Testis (tissue), 5 donors: Measurements from ENCODE around the gene ADAM12. TPM values are rescaled to one million over a fixed set of nuclear protein-coding genes. Genes with fewer than 3 reads are reported as not detected.

Experiments used
- DNase-seq: peaks from one replicate; pipeline ENCODE4 v3.0.0-alpha.2; 2019
- H3K27ac ChIP-seq, 2 donors: fragments of 200-600 bp; sonication (generic); one replicate each; pipeline ENCODE4 v1.5.1; 2019
- H3K27me3 ChIP-seq: fragments of 200-600 bp; sonication (generic); one replicate; pipeline ENCODE4 v1.5.1; 2019
- H3K36me3 ChIP-seq: fragments of 200-600 bp; sonication (generic); one replicate; pipeline ENCODE4 v1.5.1; 2017; ENCODE audit warnings: low read depth; ENCODE audit errors: missing control alignments
- H3K4me1 ChIP-seq: fragments of 200-600 bp; sonication (generic); one replicate; pipeline ENCODE4 v1.5.1; 2019
- H3K4me3 ChIP-seq, 2 donors: fragments of 200-600 bp; sonication (generic); one replicate each; pipeline ENCODE4 v1.5.1; 2017 to 2019
- H3K9me3 ChIP-seq: fragments of 200-600 bp; sonication (generic); one replicate; pipeline ENCODE4 v1.5.1; 2017
- POLR2A ChIP-seq: fragments of 450-650 bp; IDR thresholded peaks from one replicate; pipeline ENCODE4 v1.6.1; 2017; ENCODE audit warnings: antibody characterized with exemption, mild to moderate bottlenecking, moderate library complexity
- WGBS, 2 donors: methylation state at CpG; one replicate each; pipeline ENCODE4 v1.1.5; 2018; 5-methylcytosine and 5-hydroxymethylcytosine counted together
- intact Hi-C: fragments of 100-400 bp; cut with DNase I; formaldehyde crosslinking; loops from one replicate; pipeline ENCODE4 v1.15.1; 2023; ENCODE audit warnings: low total_unique reads
- long read RNA-seq, 2 donors: transcript quantifications; one replicate each; lab custom pipeline, GENCODE V29; 2026
- polyA plus RNA-seq: library from polyadenylated mRNA; stranded (reverse); fragments of 350-450 nt; fragmentation: Illumina TruSeq; extraction: RNeasy Lipid Tissue Mini Kit (QIAGEN cat#74804); gene quantifications from one replicate; pipeline ENCODE4 v1.2.3, GENCODE V29; 2014; ENCODE audit warnings: low read depth, low replicate concordance; ENCODE audit not compliant: insufficient read depth
- total RNA-seq, 2 donors: library from RNA; depleted of rRNA; stranded (reverse); fragments of >200 nt; gene quantifications; one replicate each; pipeline ENCODE4 v1.2.3, GENCODE V29; 2016
- TF ChIP-seq, protein P1 (sequence below), 3 experiments: fragments of 450-650 bp in 2 of 3; fragments of 200-600 bp in 1 of 3; sonication (generic) in 1 of 3; IDR thresholded peaks; one replicate each; pipeline ENCODE4 v1.5.1; 2016 to 2019; ENCODE audit warnings: antibody characterized with exemption in 3 of 3, mild to moderate bottlenecking in 2 of 3, moderate library complexity in 1 of 3

ADAM12 gene, protein sequence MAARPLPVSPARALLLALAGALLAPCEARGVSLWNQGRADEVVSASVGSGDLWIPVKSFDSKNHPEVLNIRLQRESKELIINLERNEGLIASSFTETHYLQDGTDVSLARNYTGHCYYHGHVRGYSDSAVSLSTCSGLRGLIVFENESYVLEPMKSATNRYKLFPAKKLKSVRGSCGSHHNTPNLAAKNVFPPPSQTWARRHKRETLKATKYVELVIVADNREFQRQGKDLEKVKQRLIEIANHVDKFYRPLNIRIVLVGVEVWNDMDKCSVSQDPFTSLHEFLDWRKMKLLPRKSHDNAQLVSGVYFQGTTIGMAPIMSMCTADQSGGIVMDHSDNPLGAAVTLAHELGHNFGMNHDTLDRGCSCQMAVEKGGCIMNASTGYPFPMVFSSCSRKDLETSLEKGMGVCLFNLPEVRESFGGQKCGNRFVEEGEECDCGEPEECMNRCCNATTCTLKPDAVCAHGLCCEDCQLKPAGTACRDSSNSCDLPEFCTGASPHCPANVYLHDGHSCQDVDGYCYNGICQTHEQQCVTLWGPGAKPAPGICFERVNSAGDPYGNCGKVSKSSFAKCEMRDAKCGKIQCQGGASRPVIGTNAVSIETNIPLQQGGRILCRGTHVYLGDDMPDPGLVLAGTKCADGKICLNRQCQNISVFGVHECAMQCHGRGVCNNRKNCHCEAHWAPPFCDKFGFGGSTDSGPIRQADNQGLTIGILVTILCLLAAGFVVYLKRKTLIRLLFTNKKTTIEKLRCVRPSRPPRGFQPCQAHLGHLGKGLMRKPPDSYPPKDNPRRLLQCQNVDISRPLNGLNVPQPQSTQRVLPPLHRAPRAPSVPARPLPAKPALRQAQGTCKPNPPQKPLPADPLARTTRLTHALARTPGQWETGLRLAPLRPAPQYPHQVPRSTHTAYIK
- total RNA-seq (1 to 10 TPM; 6.1 to 9.2 TPM), polyA plus RNA-seq (2.8 TPM)
- long read RNA-seq, donor 1, result 0 reads
- long read RNA-seq, donor 2, result 0 reads

DNA sequence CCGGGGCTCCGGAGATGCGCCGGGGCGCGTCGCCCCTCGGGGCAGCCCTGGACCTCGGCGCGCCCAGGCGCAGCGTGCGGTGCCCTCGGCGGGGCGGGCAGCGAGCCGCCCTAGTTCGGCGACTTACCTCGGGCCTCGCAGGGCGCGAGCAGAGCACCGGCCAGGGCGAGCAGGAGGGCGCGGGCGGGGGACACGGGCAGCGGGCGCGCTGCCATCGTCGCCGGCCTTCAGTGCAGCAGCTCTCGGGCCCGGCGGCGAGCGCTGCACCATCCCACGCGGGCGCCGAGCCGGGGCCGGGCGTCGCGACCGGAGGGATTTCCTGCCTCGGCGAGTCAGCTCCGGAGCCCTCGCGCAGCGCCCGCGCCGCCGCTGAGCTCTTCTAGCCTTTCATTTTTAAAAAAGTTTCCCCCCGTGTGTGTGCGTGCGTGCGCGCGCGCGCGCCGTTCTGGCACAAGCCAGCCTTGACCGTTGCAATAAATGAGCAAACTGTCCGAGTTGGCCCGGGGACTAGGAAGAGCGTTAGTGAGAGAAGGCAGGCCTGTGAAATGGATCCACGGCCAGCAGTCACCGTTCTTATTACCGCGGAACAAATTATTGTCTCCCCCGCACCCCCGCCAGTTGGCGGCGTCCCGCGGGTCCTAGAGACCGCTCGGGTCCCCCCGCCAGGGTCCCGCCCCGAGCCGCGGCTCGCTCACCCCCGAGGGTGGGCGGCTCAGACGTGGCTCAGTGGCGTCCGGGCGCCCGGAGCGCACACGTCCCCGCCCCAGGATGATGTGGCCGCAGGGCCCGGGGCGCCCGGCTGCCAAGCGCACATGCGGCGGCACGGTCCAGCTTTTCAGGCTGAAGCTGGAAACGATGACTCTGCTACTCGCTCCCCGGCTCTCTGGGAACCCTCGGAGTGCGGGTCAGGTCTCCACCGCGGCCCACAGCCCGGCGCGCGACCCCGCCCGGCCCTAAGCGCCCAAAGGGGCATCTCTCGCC is at the start of gene ADAM12:
Gene ADAM12, minus strand, starts transcription at position 547 of the 981 bp plus-strand sequence. Its CDS starts 332 bp downstream, at position 215.
- no peaks in the 10 kb centered on the region for H3K36me3 ChIP-seq
- H3K4me3 ChIP-seq, result peak within 1 kb of the TSS; percentile 58 to 67
- TF ChIP-seq, protein P1, sequence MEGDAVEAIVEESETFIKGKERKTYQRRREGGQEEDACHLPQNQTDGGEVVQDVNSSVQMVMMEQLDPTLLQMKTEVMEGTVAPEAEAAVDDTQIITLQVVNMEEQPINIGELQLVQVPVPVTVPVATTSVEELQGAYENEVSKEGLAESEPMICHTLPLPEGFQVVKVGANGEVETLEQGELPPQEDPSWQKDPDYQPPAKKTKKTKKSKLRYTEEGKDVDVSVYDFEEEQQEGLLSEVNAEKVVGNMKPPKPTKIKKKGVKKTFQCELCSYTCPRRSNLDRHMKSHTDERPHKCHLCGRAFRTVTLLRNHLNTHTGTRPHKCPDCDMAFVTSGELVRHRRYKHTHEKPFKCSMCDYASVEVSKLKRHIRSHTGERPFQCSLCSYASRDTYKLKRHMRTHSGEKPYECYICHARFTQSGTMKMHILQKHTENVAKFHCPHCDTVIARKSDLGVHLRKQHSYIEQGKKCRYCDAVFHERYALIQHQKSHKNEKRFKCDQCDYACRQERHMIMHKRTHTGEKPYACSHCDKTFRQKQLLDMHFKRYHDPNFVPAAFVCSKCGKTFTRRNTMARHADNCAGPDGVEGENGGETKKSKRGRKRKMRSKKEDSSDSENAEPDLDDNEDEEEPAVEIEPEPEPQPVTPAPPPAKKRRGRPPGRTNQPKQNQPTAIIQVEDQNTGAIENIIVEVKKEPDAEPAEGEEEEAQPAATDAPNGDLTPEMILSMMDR (IDR thresholded peaks at IDR 0.05), result no peak
- TF ChIP-seq POLR2A, result no peak
- peak; percentile 71 for DNase-seq
- intact Hi-C loops, result no loop called here
- H3K27me3 ChIP-seq, result no peaks in the 10 kb centered on the region
- 2 to 4% methylated on average over 11 to 115 of the region's 127 CpGs for whole genome bisulfite sequencing, 2 donors
- H3K27ac ChIP-seq, result peak within 1 kb of the TSS in 1 of 2 donors; percentile 41
- H3K4me1 ChIP-seq, result no peaks in the 10 kb centered on the region
- no peaks in the 10 kb centered on the region for H3K9me3 ChIP-seq

DNA sequence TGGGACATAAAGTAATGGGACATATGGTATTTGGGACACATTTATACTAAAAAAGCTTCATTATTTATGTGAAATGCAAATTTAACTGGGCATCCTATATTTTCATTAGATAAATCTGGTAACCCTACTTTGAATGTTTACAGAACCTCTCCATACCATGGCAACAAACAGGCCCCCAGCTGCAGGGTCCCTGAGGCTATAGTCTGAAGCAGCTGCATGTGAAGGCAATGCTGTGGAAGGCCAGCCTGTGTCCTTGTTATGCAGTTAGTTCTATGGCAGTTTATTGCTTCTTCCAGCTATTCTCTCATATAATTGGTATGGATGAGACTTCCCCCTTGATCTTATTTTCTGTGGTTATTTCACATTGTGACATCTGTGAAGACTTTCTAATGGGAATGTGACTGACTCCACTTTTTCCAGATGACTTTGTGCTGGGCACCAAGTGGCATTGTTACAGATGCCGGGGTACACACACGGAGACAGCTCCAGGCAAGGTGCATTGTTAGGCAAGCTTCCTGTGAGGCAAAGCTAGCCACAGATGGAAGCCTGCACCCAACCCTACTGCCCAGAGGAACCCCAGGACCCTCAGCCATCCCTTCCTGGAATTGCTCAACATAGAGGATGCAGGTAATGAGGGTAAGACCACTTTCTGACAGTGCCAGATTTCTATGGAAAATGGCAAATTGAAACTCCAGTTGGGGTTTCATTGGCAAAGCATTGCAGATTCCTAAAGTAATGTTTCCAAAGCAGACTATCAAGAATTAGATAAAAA is 49.5 kb upstream of the ADAM12 start:
- no peaks in the 10 kb centered on the region for H3K36me3 ChIP-seq
- intact Hi-C loops, result no loop called here
- no peak for DNase-seq

DNA sequence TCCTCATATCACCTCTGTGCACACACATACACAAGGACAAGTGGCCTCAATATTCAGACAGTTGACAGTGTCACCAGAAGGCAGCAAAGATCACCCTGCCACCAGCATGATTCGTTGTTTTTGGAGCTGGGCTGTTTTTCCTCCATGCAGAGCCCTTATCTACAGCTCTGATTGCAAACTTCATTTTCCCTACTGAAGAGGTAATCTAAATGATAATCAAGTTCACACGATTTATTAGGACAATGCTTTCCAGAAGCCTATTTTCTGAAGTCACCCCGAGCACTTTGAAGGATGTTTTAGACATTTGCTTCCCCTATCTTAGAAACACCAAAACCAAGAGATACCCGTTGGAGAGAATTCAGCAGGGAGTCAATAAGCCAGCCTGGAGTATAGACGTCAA is 46.0 kb upstream of the ADAM12 start:
- Histone ChIP-seq H3K27me3 (no peaks in the 10 kb centered on the region), H3K27ac (no peak overlapping the region), H3K4me1 (no peaks in the 10 kb centered on the region), H3K36me3 (no peaks in the 10 kb centered on the region), H3K4me3 (no peak overlapping the region), H3K9me3 (no peaks in the 10 kb centered on the region)
- TF ChIP-seq POLR2A, result no peak
- TF ChIP-seq, protein P1 (IDR thresholded peaks at IDR 0.05), result no peak
- no peak for DNase-seq
- intact Hi-C loops, result no loop called here
- 79 to 84% methylated on average over 5 of the region's 5 CpGs for WGBS, 2 donors

More for the DNA sequence above, 49.5 kb upstream of the ADAM12 start:
- no peaks in the 10 kb centered on the region for H3K9me3 ChIP-seq
- no peak overlapping the region for H3K4me3 ChIP-seq
- no peaks in the 10 kb centered on the region for H3K4me1 ChIP-seq
- 89 to 100% methylated on average over 2 of the region's 2 CpGs for WGBS, 2 donors
- H3K27ac ChIP-seq, result no peak overlapping the region
- TF ChIP-seq POLR2A, result no peak
- TF ChIP-seq, protein P1 (IDR thresholded peaks at IDR 0.05), result no peak
- H3K27me3 ChIP-seq, result no peaks in the 10 kb centered on the region

DNA sequence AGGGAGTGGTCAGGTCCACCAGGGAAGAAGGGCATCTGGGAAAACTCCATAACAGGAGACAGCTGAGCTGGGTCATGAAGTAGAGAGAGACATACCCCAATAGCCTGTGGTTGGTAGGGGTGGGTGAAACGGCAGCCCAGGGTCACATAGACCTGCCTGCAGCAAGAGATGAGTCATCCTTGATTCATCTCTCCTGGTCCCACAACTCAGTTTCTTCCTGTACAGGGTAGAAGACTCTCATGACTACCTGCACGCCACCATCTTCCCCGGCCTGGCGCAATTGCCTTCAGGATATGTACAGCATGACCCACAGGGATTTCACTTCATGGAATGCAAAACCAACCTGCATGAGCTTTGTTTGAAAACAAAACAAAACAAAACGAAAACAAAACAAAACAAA is 45.1 kb upstream of the ADAM12 start:
- no peak for TF ChIP-seq POLR2A
- TF ChIP-seq, protein P1 (IDR thresholded peaks at IDR 0.05), result no peak
- intact Hi-C loops, result no loop called here

More for the DNA sequence above, 45.1 kb upstream of the ADAM12 start:
- Histone ChIP-seq H3K4me1 (no peaks in the 10 kb centered on the region), H3K27me3 (no peaks in the 10 kb centered on the region), H3K9me3 (no peaks in the 10 kb centered on the region), H3K4me3 (no peak overlapping the region), H3K36me3 (no peaks in the 10 kb centered on the region), H3K27ac (no peak overlapping the region)
- 77 to 91% methylated on average over 5 of the region's 5 CpGs for WGBS, 2 donors
- DNase-seq, result no peak
